Measurements from ENCODE around the gene PDPK1.

The PDPK1 gene

GRCh38 chr16:2537451-2538379 lies at the start of gene PDPK1:
Gene PDPK1, plus strand, starts transcription at chr16:2538021. Its CDS starts 92 bp downstream, at chr16:2538113.
- peak; percentile 84 to 92 (median 86) for DNase-seq (ENCODE audit: low read depth in 3 of 3)

- DNase-seq (ENCODE audit: low read depth in 3 of 3) = no peak
These were observed 48.2 kb upstream of the PDPK1 start for GRCh38 chr16:2489581-2489980.

GRCh38 chr16:2490190-2491105 lies 47.4 kb upstream of the PDPK1 start:
- DNase-seq (ENCODE audit: low read depth in 3 of 3) = no peak

- DNase-seq (ENCODE audit: low read depth in 3 of 3) = no peak
These were observed 45.5 kb upstream of the PDPK1 start for GRCh38 chr16:2492292-2492691.

GRCh38 chr16:2493605-2494004 lies 44.2 kb upstream of the PDPK1 start:
- DNase-seq (ENCODE audit: low read depth in 3 of 3) = no peak

GRCh38 chr16:2494616-2495015 lies 43.2 kb upstream of the PDPK1 start:
- DNase-seq (ENCODE audit: low read depth in 3 of 3) = no peak

GRCh38 chr16:2495041-2495440 lies 42.8 kb upstream of the PDPK1 start:
- no peak for DNase-seq (ENCODE audit: low read depth in 3 of 3)

- DNase-seq (ENCODE audit: low read depth in 3 of 3) = no peak
These were observed 41.4 kb upstream of the PDPK1 start for GRCh38 chr16:2496223-2497115.

GRCh38 chr16:2497116-2497630 lies 40.6 kb upstream of the PDPK1 start:
- no peak for DNase-seq (ENCODE audit: low read depth in 3 of 3)

GRCh38 chr16:2497695-2498484 lies 39.9 kb upstream of the PDPK1 start:
- DNase-seq (ENCODE audit: low read depth in 3 of 3) = no peak

- DNase-seq (ENCODE audit: low read depth in 3 of 3) = no peak
These were observed 39.1 kb upstream of the PDPK1 start for GRCh38 chr16:2498531-2499253.

GRCh38 chr16:2499454-2499853 lies 38.4 kb upstream of the PDPK1 start:
- no peak for DNase-seq (ENCODE audit: low read depth in 3 of 3)

GRCh38 chr16:2499890-2500429 lies 37.9 kb upstream of the PDPK1 start:
- DNase-seq (ENCODE audit: low read depth in 3 of 3) = no peak

- no peak for DNase-seq (ENCODE audit: low read depth in 3 of 3)
These were observed 37.3 kb upstream of the PDPK1 start for GRCh38 chr16:2500430-2500917.

GRCh38 chr16:2500918-2501750 lies 36.7 kb upstream of the PDPK1 start:
- DNase-seq (ENCODE audit: low read depth in 3 of 3) = peak; percentile 64 to 78 (median 66)

GRCh38 chr16:2501946-2502895 lies 35.6 kb upstream of the PDPK1 start:
- DNase-seq (ENCODE audit: low read depth in 3 of 3) = no peak

- DNase-seq (ENCODE audit: low read depth in 3 of 3) = no peak
These were observed 32.1 kb upstream of the PDPK1 start for GRCh38 chr16:2505695-2506094.
